SH-SY5Y (cell line): ENCODE measurements around the gene BRSK2.

Source experiments
- GATA2 ChIP-seq: IDR thresholded peaks from 2 replicates; pipeline ENCODE4 v1.6.1; 2011; ENCODE audit warnings: mild to moderate bottlenecking, low read depth, low read length
- GATA3 ChIP-seq: IDR thresholded peaks from 2 replicates; pipeline ENCODE4 v1.6.1; 2011; ENCODE audit warnings: low read depth, mild to moderate bottlenecking, low read length, moderate library complexity

- TF ChIP-seq GATA2, result no peak
- no peak for TF ChIP-seq GATA3
Observed at GRCh38 chr11:1348796-1349326, 40.9 kb upstream of the BRSK2 start.
